CD4-positive, alpha-beta T cell treated with Interleukin-15 for 4 hours (primary cell): Measurements from ENCODE around the gene CYP2D6.
"Not testable (repeated sequence)": the region's sequence is repeated elsewhere in the genome, so short reads cannot be mapped to it uniquely, and the experiment has no call there.

ENCODE experiments used
- DNase-seq: peaks from one replicate; pipeline ENCODE4 v3.0.0-alpha.2; 2020; ENCODE audit warnings: low spot score

Gene CYP2D6

DNA sequence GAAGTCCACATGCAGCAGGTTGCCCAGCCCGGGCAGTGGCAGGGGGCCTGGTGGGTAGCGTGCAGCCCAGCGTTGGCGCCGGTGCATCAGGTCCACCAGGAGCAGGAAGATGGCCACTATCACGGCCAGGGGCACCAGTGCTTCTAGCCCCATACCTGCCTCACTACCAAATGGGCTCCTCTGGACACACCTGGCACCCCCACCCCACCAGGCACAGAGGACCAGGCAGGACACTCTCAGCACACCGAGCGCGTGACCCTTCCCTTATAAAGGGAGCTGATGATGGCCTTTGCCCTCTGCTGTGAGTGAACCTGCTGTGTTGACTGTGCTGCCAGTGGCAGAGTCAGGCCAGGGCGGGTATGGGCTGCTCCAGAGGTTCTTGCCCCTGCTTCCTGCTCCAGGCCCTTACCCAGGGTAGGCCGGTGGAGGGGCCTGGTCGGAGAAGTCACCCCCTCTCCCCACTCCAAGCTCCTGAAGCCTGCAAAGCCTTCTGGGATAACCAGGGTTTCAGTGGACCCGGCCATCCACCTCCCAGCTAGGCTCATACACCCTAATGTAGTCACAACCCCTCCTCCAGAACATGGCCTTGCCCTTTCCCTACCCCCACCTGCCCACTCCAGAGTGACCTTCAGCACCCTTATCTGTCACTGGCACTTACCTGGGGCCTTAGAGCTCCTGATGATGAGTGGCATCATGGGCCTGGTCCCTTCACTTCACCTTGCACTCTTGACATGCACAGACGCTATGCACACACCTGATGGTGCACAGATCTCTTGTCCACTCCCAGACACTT is at the start of gene CYP2D6:
CYP2D6 (minus strand) TSS at position 172 of the 793 bp plus-strand sequence; CDS start at position 153, 19 bp downstream.
- DNase-seq, result not testable (repeated sequence)

DNA sequence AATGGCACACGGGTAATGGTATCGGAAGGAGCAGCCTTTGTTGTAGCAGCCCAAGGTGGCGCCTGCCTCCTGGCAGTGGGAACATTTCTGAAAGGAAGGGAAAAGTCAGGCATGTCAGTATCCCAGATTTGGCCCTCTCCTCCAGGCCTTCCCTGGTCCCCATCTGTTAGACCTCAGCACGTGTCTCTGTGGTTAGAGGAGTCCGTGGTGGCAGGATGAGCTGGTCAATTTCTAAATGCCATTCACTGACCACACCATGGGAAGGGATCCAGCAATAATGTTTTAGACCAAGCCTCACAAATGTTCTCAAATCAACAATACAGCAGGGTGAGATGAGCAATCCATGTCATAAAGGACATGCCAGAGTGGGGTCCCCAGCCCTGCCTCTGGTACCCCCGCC is 49.0 kb upstream of the CYP2D6 start:
- no peak for DNase-seq

DNA sequence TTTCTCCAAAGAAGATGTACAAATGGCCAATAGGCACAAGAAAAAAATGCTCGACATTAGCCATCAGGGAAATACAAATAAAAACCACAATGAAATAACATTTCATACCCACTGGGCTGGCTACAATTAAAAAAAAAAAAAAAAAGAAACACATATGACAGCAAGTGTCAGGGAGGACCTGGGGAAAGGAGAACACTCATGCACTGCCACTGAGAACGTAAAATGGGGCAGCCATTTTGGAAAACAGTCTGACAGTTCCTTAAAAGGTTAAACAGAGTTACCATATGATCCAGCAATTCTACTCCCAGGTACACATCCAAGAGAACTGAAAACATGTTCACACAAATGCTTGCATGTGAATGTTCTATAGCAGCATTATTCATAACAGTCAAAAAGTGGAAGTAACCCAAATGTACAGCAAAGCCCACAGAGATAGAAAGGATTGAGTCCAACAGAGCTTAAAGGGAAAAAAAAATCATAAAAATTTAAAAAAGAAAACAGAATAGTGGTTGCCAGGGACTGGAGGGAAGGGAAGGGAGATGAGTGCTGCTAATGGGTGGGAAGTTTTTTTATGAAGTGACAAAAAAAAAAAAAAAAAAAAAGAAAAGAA is 48.4 kb upstream of the CYP2D6 start:
- DNase-seq, result no peak

DNA sequence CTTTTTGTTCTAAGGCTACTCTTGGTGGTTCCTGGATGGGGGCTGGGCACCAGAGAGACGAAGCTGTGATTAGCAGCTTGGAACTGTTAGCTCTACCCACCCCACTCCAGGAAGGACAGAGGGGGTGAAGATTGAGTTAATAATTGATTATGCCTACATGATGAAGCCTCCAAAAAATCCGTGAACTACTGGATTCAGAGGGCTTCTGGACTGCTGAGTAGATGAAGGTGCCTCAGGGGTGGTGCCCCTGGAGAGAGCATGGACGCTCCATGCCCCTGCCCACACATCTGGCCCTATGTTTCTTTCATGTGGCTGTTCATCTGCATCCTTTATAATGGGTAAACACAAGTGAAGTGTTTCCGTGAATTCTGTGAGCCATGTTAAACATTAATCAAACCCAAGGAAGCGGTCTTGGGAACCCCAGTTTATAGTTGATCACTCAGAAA is 47.3 kb upstream of the CYP2D6 start:
- no peak for DNase-seq

DNA sequence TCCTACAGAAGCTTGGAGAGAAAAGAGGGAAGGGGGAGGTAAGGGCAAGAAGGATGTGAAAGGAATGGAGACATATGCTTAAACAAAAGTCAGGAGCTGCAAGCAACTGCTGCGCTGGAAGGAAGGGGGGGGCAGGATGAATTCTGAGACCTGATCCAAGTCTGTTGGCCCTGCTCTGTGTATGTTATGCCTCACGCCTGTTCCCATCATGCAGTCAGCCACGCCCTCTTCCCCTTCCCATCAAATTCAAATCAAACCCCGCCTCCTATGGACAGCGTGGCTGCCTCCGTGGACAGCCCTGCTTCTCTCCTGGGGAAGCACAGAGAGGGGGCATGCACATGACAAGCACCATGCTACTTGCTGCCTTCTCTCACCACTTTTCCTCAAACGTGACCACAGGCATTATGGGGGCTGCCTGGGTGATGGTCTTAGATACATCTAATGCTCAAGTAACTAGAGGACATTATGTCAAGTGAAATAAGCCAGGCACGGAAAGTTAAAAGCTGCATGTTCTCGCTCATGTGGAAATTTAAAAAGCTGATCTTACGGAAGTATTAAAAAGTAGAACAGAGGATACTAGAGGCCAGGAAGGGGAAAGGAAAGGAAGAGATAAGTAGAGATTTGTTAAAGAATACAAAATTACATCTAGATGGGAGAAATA is 45.8 kb upstream of the CYP2D6 start:
- no peak for DNase-seq

DNA sequence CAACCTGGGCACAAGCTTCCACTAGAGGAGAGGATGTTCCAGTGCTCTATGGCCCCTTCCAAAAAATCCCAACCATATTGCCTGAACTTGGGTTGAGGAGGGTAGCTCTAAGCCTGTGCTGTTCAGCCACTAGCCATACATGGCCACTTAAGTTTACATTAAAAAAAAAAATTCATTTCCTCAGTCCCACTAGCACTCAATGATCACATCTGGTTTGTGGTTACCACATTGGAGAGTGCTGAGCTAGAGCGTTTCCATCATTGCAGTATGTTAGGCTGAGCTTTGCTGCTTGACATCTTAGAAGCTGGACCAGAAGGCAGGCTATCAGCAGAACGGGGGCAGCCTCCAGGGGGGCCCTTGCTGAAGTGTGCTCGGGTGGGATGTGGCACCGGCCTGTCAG is 43.5 kb upstream of the CYP2D6 start:
- DNase-seq, result no peak

- no peak for DNase-seq
Observed at GRCh38 chr22:42173183-42173926, 42.7 kb upstream of the CYP2D6 start.

DNA sequence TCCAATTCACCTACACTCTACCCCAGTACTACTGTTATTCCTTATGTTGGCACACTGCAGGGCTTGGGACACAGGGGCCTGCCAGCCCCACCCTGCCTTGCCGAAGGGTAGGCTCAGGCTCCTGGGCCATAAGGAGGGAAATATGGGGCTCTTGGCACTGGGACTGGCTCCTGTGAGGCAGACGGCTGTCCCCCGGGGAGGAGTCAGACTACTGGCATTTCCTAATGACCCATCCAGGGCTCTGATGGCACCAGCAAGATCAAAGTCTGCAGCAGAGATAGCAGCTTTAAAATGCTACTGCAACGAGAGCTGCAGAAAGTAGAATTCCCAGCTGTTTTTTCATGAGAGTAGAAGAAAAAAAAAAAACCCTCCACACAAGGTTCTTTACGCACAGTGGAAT is 42.2 kb upstream of the CYP2D6 start:
- no peak for DNase-seq

GRCh38 chr22:42171946-42172719 is 41.5 kb upstream of the CYP2D6 start:
- DNase-seq, result no peak

DNA sequence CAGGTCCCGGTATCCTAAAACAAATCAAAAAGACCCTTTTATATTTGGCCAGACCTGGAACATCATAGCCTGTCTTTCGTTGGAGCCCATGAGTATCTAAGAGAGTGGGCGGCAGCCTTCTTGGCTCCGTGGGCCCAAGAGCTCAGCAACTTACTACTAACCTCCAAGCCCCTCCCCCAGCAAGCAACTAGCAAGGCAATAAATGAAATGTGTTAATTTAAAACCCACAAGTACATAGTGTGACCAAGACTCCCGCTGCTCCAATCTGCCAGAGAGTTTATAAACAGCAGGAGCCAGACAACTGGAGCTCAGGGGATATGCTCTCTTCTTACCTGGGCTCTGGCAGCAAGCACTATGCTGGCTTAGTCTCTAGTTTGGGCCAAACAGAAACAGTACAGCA is 40.8 kb upstream of the CYP2D6 start:
- DNase-seq, result no peak

- no peak for DNase-seq
Observed at GRCh38 chr22:42170946-42171345, 40.3 kb upstream of the CYP2D6 start.

DNA sequence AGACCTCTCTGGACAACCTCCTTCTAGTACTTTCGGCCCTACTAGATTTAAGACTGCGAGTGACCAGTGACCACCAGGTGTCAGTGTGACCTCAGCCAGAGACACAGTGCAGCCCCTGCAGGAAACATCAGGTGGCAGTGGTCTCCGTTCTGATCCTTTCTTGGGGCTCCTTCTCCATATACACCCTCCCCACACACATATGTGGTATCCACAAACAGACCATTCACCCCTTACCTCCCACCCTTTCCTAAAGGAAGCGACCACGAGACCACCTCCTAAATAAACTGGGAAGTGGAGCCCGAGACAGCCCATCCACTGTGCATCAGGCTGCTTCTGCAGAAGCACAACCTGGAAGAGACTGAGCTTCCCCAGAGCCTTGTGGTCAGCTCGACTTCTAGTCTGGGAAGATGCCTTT is 38.5 kb upstream of the CYP2D6 start:
- DNase-seq, result peak; percentile 73

DNA sequence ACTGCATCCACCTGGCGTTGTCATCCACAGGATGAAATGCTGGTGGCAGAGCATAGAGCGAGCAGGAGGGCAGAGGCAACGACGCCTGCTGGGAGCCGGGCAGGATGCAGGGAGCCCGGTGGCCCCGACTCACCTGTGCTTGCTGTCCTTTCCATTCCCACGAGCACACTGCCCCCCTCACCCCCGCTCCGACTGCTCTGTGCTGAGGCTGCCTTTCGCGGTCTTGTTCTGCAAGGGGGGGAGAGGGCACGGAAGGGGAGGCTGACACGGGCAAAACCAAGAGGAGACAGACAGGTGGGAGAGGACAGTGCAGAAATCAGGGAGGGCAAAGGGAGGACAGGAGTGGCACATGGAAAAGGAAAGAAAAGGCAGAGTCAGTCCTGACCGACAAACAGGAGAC is 37.9 kb upstream of the CYP2D6 start:
- DNase-seq, result no peak

- no peak for DNase-seq
Observed at GRCh38 chr22:42167066-42167465, 36.5 kb upstream of the CYP2D6 start.

DNA sequence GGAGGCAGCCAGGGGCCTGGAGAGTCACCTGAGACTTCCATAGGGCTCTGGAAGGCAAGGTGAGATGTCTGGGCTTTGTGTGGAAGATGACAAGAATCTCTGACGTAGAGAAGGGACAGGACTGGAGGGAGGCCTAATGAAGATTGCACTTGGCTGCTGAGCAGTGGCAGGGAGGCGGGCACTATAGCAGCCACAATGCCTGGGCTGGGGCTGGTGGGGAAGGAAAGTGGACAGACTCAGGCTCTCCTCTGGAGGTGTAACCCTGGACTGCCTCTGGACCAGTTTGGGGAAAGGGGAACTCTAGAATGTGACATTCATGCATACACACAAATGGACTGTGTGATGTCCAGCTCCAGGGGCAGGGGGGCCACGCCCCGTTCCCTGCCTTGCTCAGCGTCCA is 34.3 kb upstream of the CYP2D6 start:
- DNase-seq, result no peak

DNA sequence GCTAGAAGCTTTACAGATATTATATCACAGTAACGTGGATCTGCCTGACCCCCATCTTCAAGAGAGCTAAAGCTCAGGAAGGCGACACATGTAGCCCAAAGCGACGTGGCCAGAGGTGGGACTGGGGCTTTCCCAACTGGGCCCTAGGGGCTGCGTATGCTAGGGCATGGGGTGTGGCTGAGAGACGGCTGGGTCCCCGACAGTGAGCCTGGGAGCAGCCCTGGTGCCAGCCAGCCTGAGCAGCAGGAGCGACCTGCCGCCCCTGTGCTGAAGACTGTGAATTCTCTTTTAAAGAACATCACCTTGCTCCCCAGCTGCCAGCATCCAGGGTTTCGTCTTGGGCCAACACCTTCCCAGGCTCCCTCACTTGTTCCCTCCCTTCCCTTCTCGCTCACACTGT is 32.9 kb upstream of the CYP2D6 start:
- DNase-seq, result no peak

DNA sequence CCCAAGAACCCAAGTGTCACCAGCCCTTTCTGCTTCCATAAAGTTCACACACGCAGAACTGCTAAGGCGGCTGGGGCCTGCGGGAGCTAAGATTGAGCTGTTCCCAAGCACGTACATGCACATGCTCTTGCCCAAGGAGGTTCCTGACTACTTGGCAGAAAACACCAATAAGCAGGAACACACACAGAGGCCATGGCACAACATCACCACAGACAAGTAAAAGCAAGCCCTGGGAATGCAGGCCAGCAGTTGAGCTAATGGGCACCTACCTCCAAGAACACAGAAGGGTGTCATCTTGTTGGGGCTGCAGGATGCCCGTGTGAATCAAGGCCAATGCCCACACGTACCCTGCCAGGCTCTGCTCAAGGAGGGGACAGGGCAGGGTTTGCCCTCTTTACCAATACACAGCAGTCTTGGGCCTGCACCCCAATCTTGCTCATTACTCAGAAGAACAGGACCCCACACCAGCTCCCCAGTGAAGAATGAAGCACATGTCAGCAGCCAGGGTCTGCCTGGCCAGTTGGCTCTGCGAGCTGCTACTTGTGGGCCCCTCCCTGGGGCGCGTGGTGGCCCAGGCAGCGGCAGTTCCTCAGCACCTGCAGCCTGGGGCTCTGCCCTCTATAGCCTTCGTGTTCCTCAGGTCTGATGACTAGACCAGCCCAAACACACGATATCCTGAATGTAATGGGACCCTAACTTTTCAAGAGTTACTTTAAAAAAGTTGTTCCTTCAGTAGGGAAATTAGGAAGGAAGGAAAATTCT is 32.3 kb upstream of the CYP2D6 start:
- no peak for DNase-seq

DNA sequence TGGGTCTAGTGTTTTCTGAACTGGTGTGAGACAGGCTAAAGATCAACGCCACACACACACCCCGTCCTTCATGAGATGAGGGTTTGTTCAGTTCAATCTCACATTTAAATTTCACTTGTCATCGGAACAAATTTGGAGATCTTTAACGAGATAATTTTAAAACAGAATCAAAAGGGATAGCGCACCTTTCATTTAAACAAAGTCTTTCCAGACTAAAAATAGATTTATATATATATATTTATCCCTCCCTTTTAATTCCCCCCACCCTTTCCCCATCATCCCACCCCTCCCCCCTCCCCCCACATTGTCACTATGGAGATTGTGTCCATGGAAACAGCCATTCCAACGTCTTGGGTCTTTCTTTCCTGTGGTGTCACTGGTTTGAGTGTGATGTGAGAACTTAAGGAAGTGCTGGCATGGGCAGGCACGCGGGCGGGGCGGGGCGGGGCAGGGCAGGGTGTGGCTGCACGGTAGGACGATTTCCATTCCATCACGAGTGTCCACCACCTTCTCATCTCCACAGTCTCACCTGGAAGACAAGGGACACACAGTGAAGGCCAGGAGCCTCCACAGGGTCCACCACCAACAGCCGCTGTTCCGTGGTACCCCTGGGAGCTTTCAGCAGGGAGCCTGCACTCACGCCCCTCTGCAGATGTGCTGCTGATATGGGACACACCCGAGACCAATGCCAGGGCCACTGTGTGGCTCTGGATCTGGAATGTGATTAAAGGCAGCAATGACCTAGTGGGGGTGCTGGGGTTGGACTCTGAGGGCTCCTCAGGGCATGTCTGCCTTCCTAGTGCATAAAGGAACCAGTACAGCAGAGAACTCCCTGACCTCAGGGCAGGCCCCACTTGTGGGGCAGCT is 30.5 kb upstream of the CYP2D6 start:
- no peak for DNase-seq

DNA sequence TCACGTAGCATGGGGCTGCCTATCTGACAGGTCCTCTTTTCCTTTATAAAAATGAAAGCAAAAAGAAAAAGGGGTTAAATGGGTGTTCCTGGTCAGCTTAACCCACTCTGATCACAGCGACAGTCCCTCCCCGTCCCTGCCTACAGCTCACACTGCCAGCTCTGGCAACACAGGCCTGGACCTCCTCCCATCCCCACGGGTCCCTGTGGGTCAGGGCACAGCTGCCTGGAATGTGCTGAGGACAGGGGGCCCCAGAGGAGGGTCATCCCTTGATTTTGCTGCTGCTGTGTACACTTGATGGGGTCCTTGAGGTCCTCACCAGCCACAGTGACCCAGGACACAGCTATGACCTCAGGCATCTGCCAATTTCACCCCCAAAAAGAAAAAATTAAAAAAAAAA is 29.6 kb upstream of the CYP2D6 start:
- DNase-seq, result no peak
